Naive thymus-derived CD8-positive, alpha-beta T cell (primary cell): ENCODE results near the gene CFAP221. TPM values are rescaled to one million over a fixed set of nuclear protein-coding genes. Genes with fewer than 3 reads are reported as not detected.

Experiments used
- ATAC-seq, 2 donors: fragments of 150-1000 bp; cut with Tn5 transposase in 1 of 2; sonication (Bioruptor Pico), chemical (Tn5 transposase) in 1 of 2; 1 replicate in 1 of 2; 2 replicates in 1 of 2; pipeline ENCODE4 v1.10.0; 2021; ENCODE audit warnings: mild to moderate bottlenecking in 2 of 2, moderate library complexity in 2 of 2
- POLR2A ChIA-PET: fragments of 350-600 bp; sonication (Branson Sonifier 250); formaldehyde crosslinking; loops from one replicate; lab custom pipeline; 2021; ENCODE audit warnings: antibody characterized with exemption; lab: Charles Lee
- DNase-seq, 10 donors: peaks; one replicate each; pipeline versions ENCODE4 v3.0.0 to v3.0.0-alpha.2; 2020 to 2022
- H3K27ac Mint-ChIP-seq, 10 donors: one replicate each; pipeline ENCODE4 v1.8.0; 2020 to 2022; ENCODE audit warnings: mild to moderate bottlenecking in 10 of 10, mixed read lengths in 10 of 10, moderate library complexity in 4 of 10, inconsistent platforms in 1 of 10
- H3K27me3 Mint-ChIP-seq, 5 donors: one replicate each; pipeline ENCODE4 v1.8.0; 2021 to 2022; ENCODE audit warnings: mixed read lengths in 5 of 5
- H3K36me3 Mint-ChIP-seq, 3 donors: one replicate each; pipeline ENCODE4 v1.8.0; 2020 to 2022; ENCODE audit warnings: mixed read lengths in 3 of 3, mild to moderate bottlenecking in 2 of 3, inconsistent platforms in 1 of 3
- H3K4me1 Mint-ChIP-seq, 4 donors: one replicate each; pipeline ENCODE4 v1.8.0; 2021 to 2022; ENCODE audit warnings: mixed read lengths in 4 of 4
- H3K4me3 Mint-ChIP-seq, 10 donors: one replicate each; pipeline ENCODE4 v1.8.0; 2020 to 2022; ENCODE audit warnings: mild to moderate bottlenecking in 10 of 10, mixed read lengths in 10 of 10, moderate library complexity in 6 of 10, inconsistent platforms in 1 of 10
- H3K9me3 Mint-ChIP-seq, 9 donors: one replicate each; pipeline ENCODE4 v1.8.0; 2020 to 2022; ENCODE audit warnings: mixed read lengths in 9 of 9, mild to moderate bottlenecking in 3 of 9, inconsistent platforms in 1 of 9, moderate library complexity in 1 of 9
- polyA plus RNA-seq, 3 donors: library from polyadenylated mRNA; unstranded; fragments of 300-500 nt; fragmentation: Illumina TruSeq; gene quantifications; one replicate each; pipeline ENCODE4 v1.2.3, GENCODE V29; 2021
- total RNA-seq, 8 experiments: library from RNA in 2 of 8; stranded (reverse) in 2 of 8; gene quantifications; one replicate each; pipeline ENCODE4 v1.2.3 and lab custom pipeline; 2021 to 2026

The CFAP221 gene
- total and polyA plus RNA-seq, 5 experiments from 2014 or later = not detected

- H3K36me3 Mint-ChIP-seq = peaks cover 0 to 4% (median 0%) of the 10 kb centered on the region in 3 donors
- ATAC-seq = no peak
- no peak overlapping the region for H3K27ac Mint-ChIP-seq
- H3K4me1 Mint-ChIP-seq = peaks cover 2 to 13% (median 7%) of the 10 kb centered on the region in 4 donors
- H3K27me3 Mint-ChIP-seq = peaks cover 40 to 65% (median 60%) of the 10 kb centered on the region in 5 donors
- POLR2A ChIA-PET = no interaction called here
- H3K4me3 Mint-ChIP-seq = peak overlapping the region in 8 of 10 donors; percentile 20 to 70 (median 50)
- peaks cover 0 to 12% (median 0%) of the 10 kb centered on the region in 9 donors for H3K9me3 Mint-ChIP-seq
- DNase-seq = no peak
Observed at GRCh38 chr2:119544939-119545475, 758 bp downstream of the CFAP221 start.

GRCh38 chr2:119545754-119546446 is 1.7 kb downstream of the CFAP221 start:
- Mint-ChIP-seq H3K27ac (no peak overlapping the region), H3K9me3 (peaks cover 0 to 10% (median 0%) of the 10 kb centered on the region in 9 donors), H3K4me3 (no peak overlapping the region), H3K4me1 (peaks cover 2 to 13% (median 7%) of the 10 kb centered on the region in 4 donors), H3K27me3 (peaks cover 35 to 56% (median 53%) of the 10 kb centered on the region in 5 donors), H3K36me3 (peaks cover 0 to 4% (median 0%) of the 10 kb centered on the region in 3 donors)
- POLR2A ChIA-PET = no interaction called here
- no peak for DNase-seq
- ATAC-seq = no peak

DNA sequence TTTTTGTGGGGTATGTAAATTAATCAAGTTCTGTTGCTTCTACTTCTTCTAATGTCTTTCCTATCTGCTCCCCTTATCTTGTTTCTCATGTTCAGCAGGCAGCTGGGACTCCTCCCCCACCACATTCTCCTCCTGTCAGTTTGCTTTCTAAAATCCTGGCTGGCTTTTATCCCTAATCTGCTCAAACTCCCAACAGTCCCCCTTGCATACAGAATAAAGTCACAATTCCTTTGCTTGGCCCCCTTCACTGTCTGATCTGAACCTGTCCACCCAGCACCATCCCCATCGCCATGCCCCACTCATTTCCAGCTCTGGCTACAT is 2.2 kb downstream of the CFAP221 start:
- H3K27ac Mint-ChIP-seq = no peak overlapping the region
- H3K4me3 Mint-ChIP-seq = no peak overlapping the region
- ATAC-seq (no peak), DNase-seq (no peak)
- peaks cover 35 to 53% (median 51%) of the 10 kb centered on the region in 5 donors for H3K27me3 Mint-ChIP-seq
- H3K4me1 Mint-ChIP-seq = peaks cover 2 to 13% (median 7%) of the 10 kb centered on the region in 4 donors
- H3K36me3 Mint-ChIP-seq = peaks cover 0 to 4% (median 0%) of the 10 kb centered on the region in 3 donors
- POLR2A ChIA-PET = no interaction called here
- H3K9me3 Mint-ChIP-seq = peaks cover 0 to 10% (median 0%) of the 10 kb centered on the region in 9 donors

DNA sequence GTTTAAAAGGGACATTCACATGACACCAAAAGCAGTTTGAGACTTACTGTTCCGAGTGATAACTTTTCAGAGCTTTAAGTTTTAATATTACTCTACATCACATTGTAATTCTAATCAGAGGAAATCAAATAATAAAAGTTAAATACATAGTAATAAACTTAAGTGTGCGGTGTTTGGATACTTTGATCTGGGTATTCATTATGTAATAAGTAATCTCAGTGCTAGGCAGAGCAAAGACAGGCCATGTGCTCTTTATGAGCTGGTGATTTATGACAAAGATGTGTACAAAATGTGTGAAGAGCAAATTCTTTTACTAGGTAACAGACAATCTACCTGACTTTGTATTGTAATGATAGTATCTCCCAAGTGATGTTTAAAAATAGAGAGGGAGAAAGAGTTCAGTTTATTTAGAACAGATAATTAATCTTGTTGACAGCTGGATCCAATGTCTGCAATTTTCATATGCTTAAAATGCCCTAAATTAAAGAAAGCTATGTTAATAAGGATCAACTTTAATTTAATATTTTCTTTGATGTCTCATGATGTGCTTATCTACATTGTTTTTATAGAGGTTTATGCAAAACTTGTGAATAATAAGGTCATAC is 4.4 kb downstream of the CFAP221 start:
- ATAC-seq (no peak), DNase-seq (no peak)
- POLR2A ChIA-PET = no interaction called here
- H3K4me3 Mint-ChIP-seq = no peak overlapping the region
- no peak overlapping the region for H3K27ac Mint-ChIP-seq
- peaks cover 0 to 8% (median 3%) of the 10 kb centered on the region in 4 donors for H3K4me1 Mint-ChIP-seq
- peaks cover 26 to 40% (median 34%) of the 10 kb centered on the region in 5 donors for H3K27me3 Mint-ChIP-seq
- H3K9me3 Mint-ChIP-seq = peaks cover 0 to 5% (median 0%) of the 10 kb centered on the region in 9 donors
- H3K36me3 Mint-ChIP-seq = peaks cover 0 to 4% (median 0%) of the 10 kb centered on the region in 3 donors

DNA sequence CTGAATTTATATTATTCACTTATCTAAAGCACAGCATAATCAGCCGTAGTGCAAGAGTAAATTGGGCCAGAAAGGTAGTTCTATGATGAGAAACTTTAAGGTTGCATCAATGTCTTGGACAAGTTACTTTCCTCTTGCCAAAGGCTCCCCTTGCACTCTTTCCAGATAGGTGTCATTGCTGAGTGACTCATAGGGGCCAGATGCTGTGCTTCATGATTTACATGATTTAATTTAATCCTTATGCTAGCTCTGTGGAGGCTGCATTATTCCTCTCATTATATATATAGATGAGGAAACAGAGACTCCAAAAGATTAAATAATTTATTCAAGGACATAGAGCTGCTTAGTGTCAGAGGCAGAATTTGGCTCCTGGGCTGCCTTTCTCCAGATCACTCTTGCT is 5.0 kb downstream of the CFAP221 start:
- H3K4me3 Mint-ChIP-seq = no peak overlapping the region
- H3K27me3 Mint-ChIP-seq = peaks cover 22 to 38% (median 31%) of the 10 kb centered on the region in 5 donors
- peaks cover 0 to 3% (median 1%) of the 10 kb centered on the region in 4 donors for H3K4me1 Mint-ChIP-seq
- DNase-seq (no peak), ATAC-seq (no peak)
- peaks cover 0 to 4% (median 0%) of the 10 kb centered on the region in 3 donors for H3K36me3 Mint-ChIP-seq
- POLR2A ChIA-PET = no interaction called here
- peaks cover 0 to 5% (median 0%) of the 10 kb centered on the region in 9 donors for H3K9me3 Mint-ChIP-seq
- no peak overlapping the region for H3K27ac Mint-ChIP-seq

- ATAC-seq = no peak
- Mint-ChIP-seq H3K27me3 (peaks cover 18 to 39% (median 27%) of the 10 kb centered on the region in 5 donors), H3K9me3 (peaks cover 0 to 5% (median 0%) of the 10 kb centered on the region in 9 donors), H3K4me3 (no peak overlapping the region), H3K27ac (no peak overlapping the region), H3K36me3 (no peaks in the 10 kb centered on the region), H3K4me1 (no peaks in the 10 kb centered on the region)
- POLR2A ChIA-PET = no interaction called here
- DNase-seq = no peak
Observed at GRCh38 chr2:119550346-119550745, 6.1 kb downstream of the CFAP221 start.

DNA sequence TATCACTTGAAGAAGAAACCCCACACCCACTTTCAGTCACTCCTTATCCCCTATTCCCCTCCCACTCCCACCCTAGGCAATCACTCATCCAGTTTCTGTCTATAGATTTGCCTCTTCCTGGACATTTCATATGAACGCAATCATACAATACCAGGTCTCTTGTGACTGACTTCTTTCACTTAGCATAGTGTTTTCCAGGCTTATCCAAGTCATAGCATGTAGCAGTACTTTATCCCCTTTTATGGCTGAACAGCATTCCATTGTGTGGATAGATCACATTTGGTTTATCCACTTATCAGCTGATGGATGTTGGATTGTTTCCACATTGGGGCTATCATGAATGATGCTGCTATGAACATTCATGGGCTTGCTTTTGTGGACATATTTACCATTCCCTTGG is 6.6 kb downstream of the CFAP221 start:
- ATAC-seq (no peak), DNase-seq (no peak)
- no peaks in the 10 kb centered on the region for H3K4me1 Mint-ChIP-seq
- peaks cover 0 to 5% (median 0%) of the 10 kb centered on the region in 9 donors for H3K9me3 Mint-ChIP-seq
- H3K27me3 Mint-ChIP-seq = peaks cover 16 to 39% (median 23%) of the 10 kb centered on the region in 5 donors
- no peak overlapping the region for H3K4me3 Mint-ChIP-seq
- H3K36me3 Mint-ChIP-seq = no peaks in the 10 kb centered on the region
- POLR2A ChIA-PET = no interaction called here
- H3K27ac Mint-ChIP-seq = no peak overlapping the region

DNA sequence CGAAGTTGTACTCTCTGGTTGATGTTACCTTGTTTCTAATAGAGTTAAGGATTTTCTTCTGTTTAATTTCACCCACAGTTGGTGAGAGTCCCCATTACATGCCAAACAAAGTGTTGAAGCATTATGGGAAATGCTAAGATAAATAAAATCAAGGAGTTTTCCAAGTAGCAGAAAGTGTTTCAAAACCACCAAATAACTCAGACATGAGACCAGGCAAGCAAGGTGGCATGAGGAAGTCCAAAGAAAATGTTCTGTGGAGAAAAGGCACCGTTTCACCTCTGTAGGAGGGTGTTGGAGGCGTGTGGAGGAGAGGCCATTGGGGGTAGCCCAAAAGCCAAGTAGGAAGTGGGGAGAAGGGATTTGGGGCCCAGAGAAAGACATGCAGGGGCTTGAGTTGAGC is 8.7 kb downstream of the CFAP221 start:
- Mint-ChIP-seq H3K9me3 (no peaks in the 10 kb centered on the region), H3K27me3 (peaks cover 8 to 40% (median 12%) of the 10 kb centered on the region in 5 donors), H3K27ac (no peak overlapping the region), H3K4me3 (no peak overlapping the region), H3K4me1 (no peaks in the 10 kb centered on the region), H3K36me3 (no peaks in the 10 kb centered on the region)
- no peak for ATAC-seq
- no peak for DNase-seq
- POLR2A ChIA-PET = no interaction called here

- POLR2A ChIA-PET = no interaction called here
- DNase-seq = no peak
- Mint-ChIP-seq H3K27me3 (peaks cover 8 to 40% (median 10%) of the 10 kb centered on the region in 5 donors), H3K27ac (no peak overlapping the region), H3K9me3 (no peaks in the 10 kb centered on the region), H3K36me3 (no peaks in the 10 kb centered on the region), H3K4me1 (no peaks in the 10 kb centered on the region), H3K4me3 (no peak overlapping the region)
- ATAC-seq = no peak
Observed at GRCh38 chr2:119553687-119554344, 9.6 kb downstream of the CFAP221 start.

DNA sequence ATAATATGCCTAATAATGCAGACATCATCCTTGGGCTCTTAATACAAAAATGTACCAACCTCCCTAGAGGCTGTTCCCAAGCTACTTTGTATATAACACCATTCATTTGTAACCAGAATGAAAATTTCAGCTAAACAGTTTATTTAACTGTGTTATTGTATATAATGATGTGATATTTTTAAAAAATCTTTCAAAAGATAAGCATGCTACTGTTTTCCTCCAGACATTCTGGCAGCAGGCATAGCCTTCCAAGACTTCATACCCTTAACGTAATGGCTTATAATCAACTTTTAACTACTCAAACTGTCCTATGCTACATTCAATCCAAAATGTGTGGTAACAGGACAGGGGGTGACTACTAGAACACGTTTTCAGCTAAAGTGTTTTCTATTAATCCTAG is 21.2 kb downstream of the CFAP221 start:
- H3K27me3 Mint-ChIP-seq = peaks cover 0 to 4% (median 0%) of the 10 kb centered on the region in 5 donors
- H3K4me3 Mint-ChIP-seq = no peak overlapping the region
- H3K4me1 Mint-ChIP-seq = peaks cover 0 to 2% (median 0%) of the 10 kb centered on the region in 4 donors
- DNase-seq = no peak
- ATAC-seq = no peak
- no peak overlapping the region for H3K27ac Mint-ChIP-seq
- peaks cover 0 to 8% (median 2%) of the 10 kb centered on the region in 3 donors for H3K36me3 Mint-ChIP-seq
- POLR2A ChIA-PET = no interaction called here
- peaks cover 0 to 21% (median 14%) of the 10 kb centered on the region in 9 donors for H3K9me3 Mint-ChIP-seq

DNA sequence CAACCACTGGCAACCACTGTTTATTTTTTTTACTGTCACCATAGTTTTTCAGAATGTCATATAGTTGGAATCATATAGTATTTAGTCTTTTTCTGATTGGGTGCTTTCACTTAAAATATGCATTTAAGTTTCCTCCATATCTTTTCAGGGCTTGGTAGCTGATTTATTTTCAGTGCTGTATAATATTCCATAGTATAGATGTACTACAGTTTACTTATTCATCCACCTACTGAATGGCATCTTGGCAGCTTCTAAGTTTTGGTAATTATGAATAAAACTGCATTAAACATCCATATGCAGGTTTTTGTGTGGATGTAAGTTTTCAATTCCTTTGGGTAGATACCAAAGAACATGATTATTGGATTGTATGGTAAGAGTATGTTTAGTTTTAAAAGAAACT is 23.0 kb downstream of the CFAP221 start:
- POLR2A ChIA-PET = no interaction called here
- DNase-seq = no peak
- H3K27me3 Mint-ChIP-seq = peaks cover 0 to 4% (median 0%) of the 10 kb centered on the region in 5 donors
- no peak for ATAC-seq
- H3K4me3 Mint-ChIP-seq = no peak overlapping the region
- H3K27ac Mint-ChIP-seq = no peak overlapping the region
- H3K4me1 Mint-ChIP-seq = peaks cover 0 to 2% (median 0%) of the 10 kb centered on the region in 4 donors
- peaks cover 0 to 8% (median 2%) of the 10 kb centered on the region in 3 donors for H3K36me3 Mint-ChIP-seq
- peaks cover 0 to 22% (median 14%) of the 10 kb centered on the region in 9 donors for H3K9me3 Mint-ChIP-seq

GRCh38 chr2:119574108-119574815 is 30.0 kb downstream of the CFAP221 start:
- H3K4me3 Mint-ChIP-seq = no peak overlapping the region
- no peaks in the 10 kb centered on the region for H3K4me1 Mint-ChIP-seq
- peaks cover 2 to 8% (median 2%) of the 10 kb centered on the region in 3 donors for H3K36me3 Mint-ChIP-seq
- H3K9me3 Mint-ChIP-seq = peaks cover 4 to 27% (median 10%) of the 10 kb centered on the region in 9 donors
- no peak for ATAC-seq
- no peak for DNase-seq
- peaks cover 4 to 24% (median 13%) of the 10 kb centered on the region in 5 donors for H3K27me3 Mint-ChIP-seq
- H3K27ac Mint-ChIP-seq = no peak overlapping the region
- POLR2A ChIA-PET = no interaction called here
